ENCODE measurements around the gene OR52W1. TPM values are rescaled to one million over a fixed set of nuclear protein-coding genes. Genes with fewer than 3 reads are reported as not detected.

OR52W1 gene
- total and polyA plus RNA-seq, 10 of the 15 experiments (the other 5 are each of a cell fraction or from before 2014, with no cell fraction given): not detected

DNA sequence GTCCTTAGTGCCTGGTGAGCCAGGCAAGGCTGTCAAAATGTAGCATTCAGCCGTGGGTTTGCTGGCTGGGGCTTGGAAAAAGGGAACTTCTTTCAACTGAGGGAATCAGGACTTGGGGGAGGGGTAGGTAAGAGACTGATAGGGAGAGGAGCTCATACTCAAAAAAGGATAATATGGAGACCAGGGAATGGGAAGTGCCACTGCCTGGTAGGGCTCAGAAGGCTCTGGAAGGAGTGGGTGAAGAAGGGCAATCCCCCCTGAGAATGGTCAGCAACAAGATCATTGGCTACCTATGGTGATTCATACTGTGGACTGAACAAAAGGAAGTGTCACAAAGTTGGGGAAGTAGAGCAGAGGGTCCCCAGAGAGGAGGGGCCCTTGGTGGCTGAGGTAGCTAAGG lies 41.8 kb downstream of the OR52W1 start (continued):
- TF ChIP-seq, protein P1, sequence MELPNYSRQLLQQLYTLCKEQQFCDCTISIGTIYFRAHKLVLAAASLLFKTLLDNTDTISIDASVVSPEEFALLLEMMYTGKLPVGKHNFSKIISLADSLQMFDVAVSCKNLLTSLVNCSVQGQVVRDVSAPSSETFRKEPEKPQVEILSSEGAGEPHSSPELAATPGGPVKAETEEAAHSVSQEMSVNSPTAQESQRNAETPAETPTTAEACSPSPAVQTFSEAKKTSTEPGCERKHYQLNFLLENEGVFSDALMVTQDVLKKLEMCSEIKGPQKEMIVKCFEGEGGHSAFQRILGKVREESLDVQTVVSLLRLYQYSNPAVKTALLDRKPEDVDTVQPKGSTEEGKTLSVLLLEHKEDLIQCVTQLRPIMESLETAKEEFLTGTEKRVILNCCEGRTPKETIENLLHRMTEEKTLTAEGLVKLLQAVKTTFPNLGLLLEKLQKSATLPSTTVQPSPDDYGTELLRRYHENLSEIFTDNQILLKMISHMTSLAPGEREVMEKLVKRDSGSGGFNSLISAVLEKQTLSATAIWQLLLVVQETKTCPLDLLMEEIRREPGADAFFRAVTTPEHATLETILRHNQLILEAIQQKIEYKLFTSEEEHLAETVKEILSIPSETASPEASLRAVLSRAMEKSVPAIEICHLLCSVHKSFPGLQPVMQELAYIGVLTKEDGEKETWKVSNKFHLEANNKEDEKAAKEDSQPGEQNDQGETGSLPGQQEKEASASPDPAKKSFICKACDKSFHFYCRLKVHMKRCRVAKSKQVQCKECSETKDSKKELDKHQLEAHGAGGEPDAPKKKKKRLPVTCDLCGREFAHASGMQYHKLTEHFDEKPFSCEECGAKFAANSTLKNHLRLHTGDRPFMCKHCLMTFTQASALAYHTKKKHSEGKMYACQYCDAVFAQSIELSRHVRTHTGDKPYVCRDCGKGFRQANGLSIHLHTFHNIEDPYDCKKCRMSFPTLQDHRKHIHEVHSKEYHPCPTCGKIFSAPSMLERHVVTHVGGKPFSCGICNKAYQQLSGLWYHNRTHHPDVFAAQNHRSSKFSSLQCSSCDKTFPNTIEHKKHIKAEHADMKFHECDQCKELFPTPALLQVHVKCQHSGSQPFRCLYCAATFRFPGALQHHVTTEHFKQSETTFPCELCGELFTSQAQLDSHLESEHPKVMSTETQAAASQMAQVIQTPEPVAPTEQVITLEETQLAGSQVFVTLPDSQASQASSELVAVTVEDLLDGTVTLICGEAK (IDR thresholded peaks at IDR 0.05; ENCODE audit: borderline replicate concordance): no peak

DNA sequence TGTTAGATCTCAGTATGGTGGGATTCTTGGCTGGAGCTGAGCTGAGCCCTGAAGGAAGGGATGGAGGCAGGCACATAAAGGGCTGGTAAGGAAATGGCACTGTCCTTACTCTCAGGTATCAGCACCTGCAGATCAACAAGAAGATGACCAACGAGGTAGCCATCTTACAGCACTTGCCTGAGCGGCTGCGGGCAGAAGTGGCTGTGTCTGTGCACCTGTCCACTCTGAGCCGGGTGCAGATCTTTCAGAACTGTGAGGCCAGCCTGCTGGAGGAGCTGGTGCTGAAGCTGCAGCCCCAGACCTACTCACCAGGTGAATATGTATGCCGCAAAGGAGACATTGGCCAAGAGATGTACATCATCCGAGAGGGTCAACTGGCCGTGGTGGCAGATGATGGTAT lies 42.3 kb downstream of the OR52W1 start:
- SMC1A ChIA-PET (ENCODE audit: uncharacterized antibody, unreplicated experiment): no interaction called here

More for the DNA sequence above, 42.3 kb downstream of the OR52W1 start:
- ATAC-seq (no peak), FAIRE-seq (no peak), DNase-seq (ENCODE audit: low read depth, low spot score) (no peak)
- TF ChIP-seq, protein P2, sequence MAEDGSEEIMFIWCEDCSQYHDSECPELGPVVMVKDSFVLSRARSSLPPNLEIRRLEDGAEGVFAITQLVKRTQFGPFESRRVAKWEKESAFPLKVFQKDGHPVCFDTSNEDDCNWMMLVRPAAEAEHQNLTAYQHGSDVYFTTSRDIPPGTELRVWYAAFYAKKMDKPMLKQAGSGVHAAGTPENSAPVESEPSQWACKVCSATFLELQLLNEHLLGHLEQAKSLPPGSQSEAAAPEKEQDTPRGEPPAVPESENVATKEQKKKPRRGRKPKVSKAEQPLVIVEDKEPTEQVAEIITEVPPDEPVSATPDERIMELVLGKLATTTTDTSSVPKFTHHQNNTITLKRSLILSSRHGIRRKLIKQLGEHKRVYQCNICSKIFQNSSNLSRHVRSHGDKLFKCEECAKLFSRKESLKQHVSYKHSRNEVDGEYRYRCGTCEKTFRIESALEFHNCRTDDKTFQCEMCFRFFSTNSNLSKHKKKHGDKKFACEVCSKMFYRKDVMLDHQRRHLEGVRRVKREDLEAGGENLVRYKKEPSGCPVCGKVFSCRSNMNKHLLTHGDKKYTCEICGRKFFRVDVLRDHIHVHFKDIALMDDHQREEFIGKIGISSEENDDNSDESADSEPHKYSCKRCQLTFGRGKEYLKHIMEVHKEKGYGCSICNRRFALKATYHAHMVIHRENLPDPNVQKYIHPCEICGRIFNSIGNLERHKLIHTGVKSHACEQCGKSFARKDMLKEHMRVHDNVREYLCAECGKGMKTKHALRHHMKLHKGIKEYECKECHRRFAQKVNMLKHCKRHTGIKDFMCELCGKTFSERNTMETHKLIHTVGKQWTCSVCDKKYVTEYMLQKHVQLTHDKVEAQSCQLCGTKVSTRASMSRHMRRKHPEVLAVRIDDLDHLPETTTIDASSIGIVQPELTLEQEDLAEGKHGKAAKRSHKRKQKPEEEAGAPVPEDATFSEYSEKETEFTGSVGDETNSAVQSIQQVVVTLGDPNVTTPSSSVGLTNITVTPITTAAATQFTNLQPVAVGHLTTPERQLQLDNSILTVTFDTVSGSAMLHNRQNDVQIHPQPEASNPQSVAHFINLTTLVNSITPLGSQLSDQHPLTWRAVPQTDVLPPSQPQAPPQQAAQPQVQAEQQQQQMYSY (CRISPR knock-in tag; IDR thresholded peaks at IDR 0.05): no peak
- no peak for TF ChIP-seq RB1 (IDR thresholded peaks at IDR 0.05; ENCODE audit: borderline replicate concordance)
- no peak overlapping the region for H3K9ac ChIP-seq (ENCODE audit: control insufficient read depth, insufficient read depth, low read length)
- RAD21 ChIA-PET (ENCODE audit: unreplicated experiment): no interaction called here
- H3K36me3 ChIP-seq (ENCODE audit: control insufficient read depth in 2 of 2, insufficient read depth in 2 of 2, low read length in 1 of 2): no peaks in the 10 kb centered on the region
- H3K4me2 ChIP-seq (ENCODE audit: control insufficient read depth, insufficient read depth): no peak overlapping the region
- in situ Hi-C loops (cut with MboI): no loop called here
- H2AFZ ChIP-seq (ENCODE audit: control insufficient read depth, low read depth, low read length): no peak overlapping the region
- no peaks in the 10 kb centered on the region for H3K27me3 ChIP-seq (replicated peaks in 1 of 2; ENCODE audit: control insufficient read depth in 2 of 2, insufficient read depth in 2 of 2, low read length in 1 of 2)
- WGBS (ENCODE audit: insufficient coverage, insufficient replicate concordance, low lambda C conversion rate, missing lambda C conversion rate): 54% methylated on average over 7 of the region's 7 CpGs
- H4K20me1 ChIP-seq (ENCODE audit: control insufficient read depth, insufficient read depth): no peaks in the 10 kb centered on the region
- intact Hi-C loops (cut with micrococcal nuclease; ENCODE audit: unreplicated experiment): no loop called here
- H3K27ac ChIP-seq (ENCODE audit: control insufficient read depth, insufficient read depth): no peak overlapping the region
- H3K4me1 ChIP-seq (ENCODE audit: control insufficient read depth, insufficient read depth, low read length): no peaks in the 10 kb centered on the region
- H3K4me3 ChIP-seq: no peak overlapping the region
- no peaks in the 10 kb centered on the region for H3K79me2 ChIP-seq (ENCODE audit: control insufficient read depth, insufficient read depth, low read length)
- CTCF ChIA-PET: no interaction called here
- POLR2A ChIA-PET: no interaction called here
- no peaks in the 10 kb centered on the region for H3K9me3 ChIP-seq (replicated peaks; ENCODE audit: control insufficient read depth, insufficient read depth, low read length)
- BruUV-seq (replicated peaks): no TSS peak

All from GM12878 (cell line).